ENCODE data around the gene MAPK8IP1. TPM values are rescaled to one million over a fixed set of nuclear protein-coding genes. Genes with fewer than 3 reads are reported as not detected.
"Not testable (repeated sequence)": the region's sequence is repeated elsewhere in the genome, so short reads cannot be mapped to it uniquely, and the experiment has no call there.

MAPK8IP1 gene
- total RNA-seq (2014; rRNA removed) = 10.3 and 11.7 TPM in 2 replicates
- 6.1 TPM for polyA plus RNA-seq (2012)

- no peak for DNase-seq (ENCODE audit: low read depth)
Measured at GRCh38 chr11:45885274-45885920, at the start of gene MAPK8IP1. Gene MAPK8IP1 (plus strand): TSS chr11:45885651. CDS start chr11:45885821, 170 bp downstream.

GRCh38 chr11:45839204-45839603 lies 46.2 kb upstream of the MAPK8IP1 start:
- no peak for DNase-seq (ENCODE audit: low read depth)

GRCh38 chr11:45840251-45840650 lies 45.2 kb upstream of the MAPK8IP1 start:
- DNase-seq (ENCODE audit: low read depth) = not testable (repeated sequence)

GRCh38 chr11:45843158-45843924 lies 42.1 kb upstream of the MAPK8IP1 start:
- peak; percentile 80 for DNase-seq (ENCODE audit: low read depth)

GRCh38 chr11:45844822-45845578 lies 40.5 kb upstream of the MAPK8IP1 start:
- no peak for DNase-seq (ENCODE audit: low read depth)

GRCh38 chr11:45846174-45846675 lies 39.2 kb upstream of the MAPK8IP1 start:
- DNase-seq (ENCODE audit: low read depth) = no peak

- DNase-seq (ENCODE audit: low read depth) = peak; percentile 97
Measured at GRCh38 chr11:45846974-45847910, 38.2 kb upstream of the MAPK8IP1 start, which contains the start of gene CRY2. Gene CRY2 (plus strand): TSS chr11:45847475. CDS start chr11:45847491, 16 bp downstream.

GRCh38 chr11:45847911-45848316 lies 37.5 kb upstream of the MAPK8IP1 start:
- peak; percentile 48 for DNase-seq (ENCODE audit: low read depth)

GRCh38 chr11:45848654-45849081 lies 36.8 kb upstream of the MAPK8IP1 start:
- no peak for DNase-seq (ENCODE audit: low read depth)

GRCh38 chr11:45850446-45850845 lies 35.0 kb upstream of the MAPK8IP1 start:
- peak; percentile 8 for DNase-seq (ENCODE audit: low read depth)

GRCh38 chr11:45851228-45851627 lies 34.2 kb upstream of the MAPK8IP1 start:
- no peak for DNase-seq (ENCODE audit: low read depth)

- DNase-seq (ENCODE audit: low read depth) = no peak
Measured at GRCh38 chr11:45852018-45852711, 33.3 kb upstream of the MAPK8IP1 start.

- DNase-seq (ENCODE audit: low read depth) = no peak
Measured at GRCh38 chr11:45852712-45853101, 32.7 kb upstream of the MAPK8IP1 start.

- DNase-seq (ENCODE audit: low read depth) = no peak
Measured at GRCh38 chr11:45853332-45854219, 31.9 kb upstream of the MAPK8IP1 start.

- no peak for DNase-seq (ENCODE audit: low read depth)
Measured at GRCh38 chr11:45855308-45855707, 30.1 kb upstream of the MAPK8IP1 start.

- no peak for DNase-seq (ENCODE audit: low read depth)
Measured at GRCh38 chr11:45856044-45856468, 29.4 kb upstream of the MAPK8IP1 start.

GRCh38 chr11:45857961-45858474 lies 27.4 kb upstream of the MAPK8IP1 start:
- peak; percentile 14 for DNase-seq (ENCODE audit: low read depth)

GRCh38 chr11:45858751-45859398 lies 26.6 kb upstream of the MAPK8IP1 start:
- no peak for DNase-seq (ENCODE audit: low read depth)

All from LHCN-M2 (cell line).